Measurements from ENCODE around the gene DIP2B. TPM values are rescaled to one million over a fixed set of nuclear protein-coding genes. Genes with fewer than 3 reads are reported as not detected.
"Not testable (repeated sequence)": the region's sequence is repeated elsewhere in the genome, so short reads cannot be mapped to it uniquely, and the experiment has no call there.

Gene DIP2B
- total RNA-seq, 1 donor from 2014 or later: 32.3 TPM

DNA sequence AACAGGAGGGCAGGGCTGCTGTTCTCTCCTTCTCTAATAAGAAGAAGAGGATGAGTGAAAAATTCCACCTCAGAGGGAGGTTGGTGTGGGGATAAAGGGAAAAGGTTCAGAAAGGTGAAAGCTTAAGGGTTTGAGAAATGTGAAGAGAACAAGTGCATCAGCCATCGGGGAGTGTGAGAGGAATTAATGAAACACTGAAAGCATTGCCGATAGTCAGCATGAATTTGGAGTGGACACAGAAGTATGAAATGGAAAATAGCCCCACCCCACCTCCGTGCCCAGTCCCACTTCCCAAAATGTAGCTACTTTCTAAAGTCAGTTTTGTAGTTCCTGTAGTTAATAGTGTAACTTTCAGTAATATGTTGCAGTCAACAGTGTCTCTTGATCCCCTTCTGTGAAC, 33.4 kb downstream of the DIP2B start:
- Mint-ChIP-seq H3K36me3 (ENCODE audit: low read depth) (peaks cover 16% of the 10 kb centered on the region), H3K27ac (peak overlapping the region; percentile 43), H3K9me3 (no peaks in the 10 kb centered on the region), H3K4me3 (peak overlapping the region; percentile 44), H3K27me3 (no peaks in the 10 kb centered on the region), H3K4me1 (peaks cover 42% of the 10 kb centered on the region)
- ChIA-PET POLR2A (interaction anchor here (0.5 to 1.1 kb wide), 4 partner anchors 13 to 225 kb away, joined by 4 to 9 read pairs (median 6); no protein-coding TSS in a partner anchor), CTCF (interaction anchor here (0.8 to 1.0 kb wide), 2 partner anchors 34 to 100 kb away, joined by 3 read pairs; partner anchors contain the start of gene DIP2B)
- TF ChIP-seq, protein P1, sequence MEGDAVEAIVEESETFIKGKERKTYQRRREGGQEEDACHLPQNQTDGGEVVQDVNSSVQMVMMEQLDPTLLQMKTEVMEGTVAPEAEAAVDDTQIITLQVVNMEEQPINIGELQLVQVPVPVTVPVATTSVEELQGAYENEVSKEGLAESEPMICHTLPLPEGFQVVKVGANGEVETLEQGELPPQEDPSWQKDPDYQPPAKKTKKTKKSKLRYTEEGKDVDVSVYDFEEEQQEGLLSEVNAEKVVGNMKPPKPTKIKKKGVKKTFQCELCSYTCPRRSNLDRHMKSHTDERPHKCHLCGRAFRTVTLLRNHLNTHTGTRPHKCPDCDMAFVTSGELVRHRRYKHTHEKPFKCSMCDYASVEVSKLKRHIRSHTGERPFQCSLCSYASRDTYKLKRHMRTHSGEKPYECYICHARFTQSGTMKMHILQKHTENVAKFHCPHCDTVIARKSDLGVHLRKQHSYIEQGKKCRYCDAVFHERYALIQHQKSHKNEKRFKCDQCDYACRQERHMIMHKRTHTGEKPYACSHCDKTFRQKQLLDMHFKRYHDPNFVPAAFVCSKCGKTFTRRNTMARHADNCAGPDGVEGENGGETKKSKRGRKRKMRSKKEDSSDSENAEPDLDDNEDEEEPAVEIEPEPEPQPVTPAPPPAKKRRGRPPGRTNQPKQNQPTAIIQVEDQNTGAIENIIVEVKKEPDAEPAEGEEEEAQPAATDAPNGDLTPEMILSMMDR (IDR thresholded peaks at IDR 0.05): no peak
- intact Hi-C loops (cut with micrococcal nuclease): no loop called here
- DNase-seq (no peak), ATAC-seq (ENCODE audit: low read depth) (no peak)

DNA sequence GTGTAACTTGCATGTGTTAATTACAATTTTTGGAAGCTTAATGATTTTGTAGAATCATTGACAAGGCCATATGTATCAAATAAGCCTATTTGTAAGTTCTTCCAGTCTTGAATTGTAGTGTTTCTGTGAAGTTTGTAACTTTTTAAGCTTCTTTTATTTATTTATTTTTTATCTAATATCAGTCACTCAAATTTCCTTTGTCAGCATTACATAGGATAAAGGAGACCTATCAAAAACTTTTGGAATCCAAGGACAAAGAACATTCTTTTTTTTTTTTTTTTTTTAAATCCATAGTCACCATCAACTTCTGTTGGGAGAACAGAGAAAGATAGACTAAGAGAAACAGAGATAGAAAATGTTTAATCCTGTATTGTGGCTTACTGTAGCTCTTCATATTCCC, 36.4 kb downstream of the DIP2B start:
- DNase-seq: no peak
- Mint-ChIP-seq H3K4me1 (peaks cover 42% of the 10 kb centered on the region), H3K27me3 (no peaks in the 10 kb centered on the region), H3K9me3 (no peaks in the 10 kb centered on the region), H3K4me3 (no peak overlapping the region), H3K36me3 (ENCODE audit: low read depth) (peaks cover 14% of the 10 kb centered on the region), H3K27ac (no peak overlapping the region)
- ChIA-PET POLR2A (interaction anchor here (0.5 to 0.7 kb wide), 2 partner anchors 20 to 22 kb away, joined by 3 to 5 read pairs; no protein-coding TSS in a partner anchor), CTCF (interaction anchor here (1.0 kb wide), 1 partner anchor 28 kb away, joined by 3 read pairs; no protein-coding TSS in a partner anchor)
- TF ChIP-seq, protein P1 (IDR thresholded peaks at IDR 0.05): no peak
- ATAC-seq (ENCODE audit: low read depth): no peak
- intact Hi-C loops (cut with micrococcal nuclease): loop anchor here (5.0 kb wide), 1 partner anchor 34 kb away; no protein-coding TSS in a partner anchor

DNA sequence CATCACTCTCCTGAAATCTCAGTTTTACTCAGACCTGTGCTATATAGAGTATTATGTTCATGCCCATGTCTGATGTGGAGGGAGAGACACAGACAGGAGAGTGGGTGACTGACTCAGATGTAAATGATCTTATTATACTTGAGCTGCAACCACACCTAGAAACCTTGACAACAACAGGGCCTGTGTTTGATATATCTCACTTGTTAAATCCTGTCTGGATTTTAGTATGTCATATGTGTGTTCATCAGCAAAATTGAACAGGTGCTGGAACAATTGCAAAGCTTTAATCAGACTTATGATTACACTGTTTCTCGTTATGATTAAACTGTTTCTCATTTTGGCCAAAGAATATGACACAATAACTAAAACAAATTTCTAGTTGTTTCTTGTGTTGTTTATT, 37.7 kb downstream of the DIP2B start:
- ChIA-PET POLR2A (no interaction called here), CTCF (no interaction called here)
- peak; percentile 50 for ATAC-seq (ENCODE audit: low read depth)
- intact Hi-C loops (cut with micrococcal nuclease): loop anchor here (5.0 kb wide), 1 partner anchor 35 kb away; no protein-coding TSS in a partner anchor
- Mint-ChIP-seq H3K4me3 (no peak overlapping the region), H3K27ac (no peak overlapping the region), H3K4me1 (peaks cover 48% of the 10 kb centered on the region), H3K36me3 (ENCODE audit: low read depth) (peaks cover 9% of the 10 kb centered on the region), H3K9me3 (no peaks in the 10 kb centered on the region), H3K27me3 (no peaks in the 10 kb centered on the region)
- DNase-seq: no peak
- TF ChIP-seq, protein P1 (IDR thresholded peaks at IDR 0.05): no peak

GRCh38 chr12:50543188-50543587, 38.4 kb downstream of the DIP2B start:
- CTCF ChIA-PET; H3K27me3 Mint-ChIP-seq; DNase-seq; H3K9me3 Mint-ChIP-seq; H3K27ac Mint-ChIP-seq; H3K36me3 Mint-ChIP-seq (ENCODE audit: low read depth); ATAC-seq (ENCODE audit: low read depth); H3K4me3 Mint-ChIP-seq: not testable (repeated sequence)
- POLR2A ChIA-PET: interaction anchor here (0.6 to 1.0 kb wide), 2 partner anchors 39 to 477 kb away, joined by 3 read pairs; partner anchors contain the start of gene DIP2B
- H3K4me1 Mint-ChIP-seq: peaks cover 44% of the 10 kb centered on the region
- intact Hi-C loops (cut with micrococcal nuclease): loop anchor here (5.0 kb wide), 1 partner anchor 36 kb away; no protein-coding TSS in a partner anchor

- TF ChIP-seq, protein P1 (IDR thresholded peaks at IDR 0.05): no peak
- Mint-ChIP-seq H3K4me1 (peaks cover 38% of the 10 kb centered on the region), H3K27me3 (no peaks in the 10 kb centered on the region), H3K9me3 (no peaks in the 10 kb centered on the region), H3K36me3 (ENCODE audit: low read depth) (peaks cover 3% of the 10 kb centered on the region), H3K4me3 (no peak overlapping the region), H3K27ac (no peak overlapping the region)
- no peak for DNase-seq
- ATAC-seq (ENCODE audit: low read depth): no peak
- ChIA-PET POLR2A (interaction anchor here (0.6 kb wide), 1 partner anchor 29 kb away, joined by 4 read pairs; no protein-coding TSS in a partner anchor), CTCF (no interaction called here)
- intact Hi-C loops (cut with micrococcal nuclease): no loop called here
These were observed 40.4 kb downstream of the DIP2B start for GRCh38 chr12:50545213-50545612.

All from activated B cell treated with CpG ODN at 0.5 μM for 24 hours (primary cell).